H4 (cell line): Measurements from ENCODE around the gene SEC63. TPM values are rescaled to one million over a fixed set of nuclear protein-coding genes. Genes with fewer than 3 reads are reported as not detected.
"Not testable (repeated sequence)": the region's sequence is repeated elsewhere in the genome, so short reads cannot be mapped to it uniquely, and the experiment has no call there.

Source experiments
- DNase-seq: peaks from one replicate; pipeline ENCODE4 v3.0.0-alpha.2; 2015; ENCODE audit warnings: low spot score
- total RNA-seq: library from RNA; depleted of rRNA; stranded (reverse); fragments of >200 nt; shearing (Covaris generic); gene quantifications from 2 replicates; pipeline ENCODE4 v1.2.3, GENCODE V29; 2014

SEC63 gene
- total RNA-seq, 1 experiment from 2014 or later, result 6.6 TPM

GRCh38 chr6:107864226-107865127 lies 93.5 kb downstream of the SEC63 start:
- no peak for DNase-seq

DNA sequence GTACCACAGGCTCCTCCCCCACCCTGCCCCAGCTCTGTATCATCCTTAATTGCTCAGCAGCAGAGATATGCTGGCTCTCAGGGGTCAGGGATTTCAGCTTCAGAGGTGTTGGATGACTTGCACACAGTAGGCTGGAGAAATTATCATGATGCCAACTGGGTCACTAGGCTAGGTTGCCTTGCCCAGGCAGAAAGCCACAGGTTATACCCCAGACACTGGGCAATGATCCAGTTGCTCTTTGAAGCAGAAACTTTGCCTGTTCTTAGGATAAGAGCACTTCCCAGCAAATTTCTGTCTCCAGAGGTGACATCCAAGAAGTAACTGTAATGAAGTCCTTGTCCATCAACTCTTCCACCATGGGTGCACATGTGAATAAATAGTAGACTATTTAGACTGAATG lies 95.6 kb downstream of the SEC63 start:
- DNase-seq, result no peak

- DNase-seq, result not testable (repeated sequence)
Measured at GRCh38 chr6:107860963-107861362, 97.0 kb downstream of the SEC63 start.

DNA sequence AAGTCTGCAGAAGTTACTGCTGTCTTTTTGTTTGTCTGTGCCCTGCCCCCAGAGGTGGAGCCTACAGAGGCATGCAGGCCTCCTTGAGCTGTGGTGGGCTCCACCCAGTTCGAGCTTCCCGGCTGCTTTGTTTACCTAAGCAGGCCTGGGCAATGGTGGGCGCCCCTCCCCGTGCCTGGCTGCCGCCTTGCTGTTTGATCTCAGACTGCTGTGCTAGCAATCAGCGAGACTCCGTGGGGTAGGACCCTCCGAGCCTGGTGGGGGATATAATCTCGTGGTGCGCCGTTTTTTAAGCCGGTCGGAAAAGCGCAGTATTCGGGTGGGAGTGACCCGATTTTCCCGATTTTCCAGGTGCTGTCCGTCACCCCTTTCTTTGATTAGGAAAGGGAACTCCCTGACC lies 97.9 kb downstream of the SEC63 start:
- DNase-seq, result not testable (repeated sequence)

GRCh38 chr6:107853230-107853629 lies 104.8 kb downstream of the SEC63 start:
- DNase-seq, result no peak

DNA sequence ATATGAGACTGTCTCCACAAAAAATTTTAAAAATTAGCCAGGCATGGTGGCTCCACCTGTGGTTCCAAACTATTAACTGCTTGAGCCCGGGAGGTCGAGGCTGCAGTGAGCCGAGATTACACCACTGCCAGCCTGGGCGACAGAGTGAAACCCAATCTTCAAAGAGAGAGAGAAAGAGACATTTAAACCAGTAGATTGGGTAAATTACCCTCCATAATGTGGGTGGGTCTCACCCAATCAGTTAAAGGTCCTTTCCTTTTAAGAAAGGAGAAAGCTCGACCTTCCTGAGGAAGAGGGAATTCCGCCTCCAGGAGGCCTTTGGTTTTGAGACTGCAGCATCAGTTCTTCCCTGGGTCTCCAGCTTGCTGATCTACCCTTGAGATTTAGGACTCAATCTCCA lies 108.7 kb downstream of the SEC63 start:
- DNase-seq, result no peak

DNA sequence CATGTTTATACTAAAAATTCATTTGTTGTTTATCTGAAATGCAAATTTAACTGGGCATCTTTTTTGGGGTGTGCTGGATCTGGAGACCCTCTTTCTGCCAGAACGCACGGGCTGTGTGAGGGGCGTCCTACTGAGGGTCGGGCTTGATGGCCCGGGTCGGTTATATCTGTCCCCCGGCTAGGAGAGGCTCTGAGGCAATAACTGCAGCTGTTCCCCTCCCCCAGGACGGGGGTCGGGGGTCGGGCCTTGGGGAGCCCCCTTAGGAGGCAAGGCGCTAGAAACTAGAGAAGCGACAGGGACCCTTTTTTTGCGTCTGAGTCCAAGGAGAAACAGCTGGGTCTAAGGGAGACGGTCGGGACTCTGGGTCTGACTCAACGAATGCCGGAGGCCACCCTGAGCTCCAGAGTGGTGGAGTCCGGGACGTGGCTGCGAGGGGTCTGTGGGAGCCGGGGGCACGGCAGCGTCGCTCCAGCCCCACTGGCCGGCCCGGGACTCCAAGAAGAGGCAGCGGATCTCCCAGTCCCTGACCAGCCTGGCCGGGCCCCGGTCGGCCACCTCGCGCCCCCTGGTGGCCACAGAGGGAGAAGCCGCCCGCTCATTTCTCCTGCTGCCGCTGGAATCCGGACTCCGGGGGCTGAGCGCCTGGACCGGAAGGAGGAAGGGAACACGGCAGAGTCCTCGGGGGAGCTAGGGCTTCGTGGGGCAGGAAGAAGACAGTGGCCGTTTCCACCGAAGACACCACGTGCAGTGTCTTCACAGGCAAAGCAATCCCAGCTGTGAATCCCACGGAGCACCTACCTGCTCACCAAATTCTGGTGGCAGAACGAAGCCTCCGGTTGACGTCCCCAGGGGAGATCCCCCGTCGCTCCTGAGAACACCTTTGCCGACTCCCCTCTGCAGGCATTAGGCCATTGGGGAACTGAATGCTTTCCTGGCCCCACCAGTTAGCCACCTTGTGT lies 109.9 kb downstream of the SEC63 start:
- peak; percentile 34 for DNase-seq

- no peak for DNase-seq
Measured at GRCh38 chr6:107846262-107846795, 111.7 kb downstream of the SEC63 start.

- DNase-seq, result no peak
Measured at GRCh38 chr6:107845777-107846176, 112.2 kb downstream of the SEC63 start.

GRCh38 chr6:107843400-107843799 lies 114.6 kb downstream of the SEC63 start:
- DNase-seq, result no peak

DNA sequence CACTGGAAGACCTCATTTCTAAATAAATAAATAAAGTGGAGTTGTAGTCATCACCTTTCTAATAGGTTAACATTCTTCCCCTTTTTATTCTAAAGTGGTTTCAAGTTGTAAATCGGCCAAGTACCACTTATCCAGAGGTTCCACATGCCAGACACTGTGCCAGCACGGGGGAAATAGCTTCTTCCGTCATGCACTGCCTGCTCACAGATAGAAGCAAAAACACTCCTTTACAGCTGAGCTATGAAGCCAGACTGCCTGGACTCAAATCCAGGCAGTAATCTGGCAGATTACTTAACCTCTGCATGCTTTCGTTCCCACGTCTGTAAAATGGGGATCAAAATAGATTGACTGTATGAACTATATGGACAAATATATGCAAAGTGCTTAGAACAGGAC lies 116.7 kb downstream of the SEC63 start:
- no peak for DNase-seq

DNA sequence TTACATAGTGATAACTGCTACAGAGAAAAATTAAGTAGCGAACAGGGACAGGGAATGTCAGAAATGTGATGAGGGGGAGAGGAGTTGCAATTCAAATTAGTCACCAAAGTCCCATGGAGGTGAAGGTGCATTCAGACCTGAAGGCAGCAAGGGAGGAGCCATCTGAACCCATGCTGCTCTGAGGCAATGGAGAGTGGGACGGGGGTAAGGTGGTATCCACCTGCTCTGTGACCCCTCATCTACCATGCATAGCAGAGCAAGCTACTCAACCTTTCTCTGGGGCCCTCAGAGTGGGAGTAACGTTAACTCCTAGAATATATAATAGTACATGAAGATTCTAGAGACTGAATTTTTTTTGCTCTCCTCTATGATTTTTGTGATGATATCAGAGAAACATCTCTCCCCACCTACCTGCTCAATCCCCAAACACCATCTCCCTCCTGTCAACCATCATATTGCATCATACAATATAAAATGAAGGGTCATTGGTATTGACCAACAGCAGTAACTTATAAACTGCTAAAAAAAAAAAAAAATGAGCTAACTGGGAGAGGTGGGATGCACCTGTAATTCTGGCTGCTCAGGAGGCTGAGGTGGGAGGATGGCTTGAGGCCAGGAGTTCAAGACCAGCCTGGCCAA lies 117.3 kb downstream of the SEC63 start:
- no peak for DNase-seq

- DNase-seq, result no peak
Measured at GRCh38 chr6:107833136-107833535, 124.9 kb downstream of the SEC63 start.

GRCh38 chr6:107832151-107833056 lies 125.6 kb downstream of the SEC63 start:
- no peak for DNase-seq

GRCh38 chr6:107830060-107830459 lies 127.9 kb downstream of the SEC63 start:
- DNase-seq, result no peak

DNA sequence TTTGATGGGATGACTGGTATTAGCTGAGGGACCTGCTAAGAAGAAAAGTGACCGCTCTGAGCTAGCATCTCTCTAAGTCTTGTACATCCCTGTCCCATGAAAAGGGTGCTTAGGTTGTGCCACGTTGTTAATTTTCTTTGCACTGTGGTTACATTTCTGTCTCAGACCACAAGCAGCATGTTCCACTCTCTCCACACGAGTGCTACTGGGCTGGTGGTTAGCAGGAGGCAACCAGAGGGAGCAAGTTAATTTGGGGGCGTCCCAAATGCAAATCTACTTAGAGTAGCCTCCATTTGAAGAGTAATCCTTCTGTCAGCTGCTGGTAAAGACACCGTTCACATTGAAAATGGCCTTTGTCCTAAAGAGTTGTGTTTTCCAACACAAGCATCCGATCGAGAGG lies 130.5 kb downstream of the SEC63 start:
- no peak for DNase-seq

DNA sequence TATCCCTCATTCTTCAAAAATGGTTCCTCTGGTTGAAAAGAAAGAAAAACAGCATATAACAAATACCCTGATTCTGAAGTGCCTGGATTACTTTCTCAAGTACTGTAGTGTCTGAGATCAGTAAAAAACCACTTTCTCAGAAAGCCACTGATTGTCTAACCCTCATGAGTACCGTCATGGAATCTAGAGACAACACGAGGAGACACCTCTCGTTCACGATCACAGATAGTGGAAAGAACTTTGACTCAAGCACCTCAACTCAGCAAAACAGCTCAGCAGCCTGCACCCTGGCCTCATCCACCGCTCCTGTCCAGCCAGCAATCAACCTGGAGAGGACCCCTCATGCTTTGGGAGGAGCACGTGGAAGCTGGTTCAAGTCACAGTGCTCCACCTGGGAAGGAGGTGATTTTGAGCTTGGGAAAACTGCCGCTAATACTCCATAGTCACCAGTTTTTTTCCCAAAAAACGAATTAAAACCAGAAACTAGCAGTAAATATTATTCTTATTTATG lies 134.9 kb downstream of the SEC63 start:
- DNase-seq, result no peak

DNA sequence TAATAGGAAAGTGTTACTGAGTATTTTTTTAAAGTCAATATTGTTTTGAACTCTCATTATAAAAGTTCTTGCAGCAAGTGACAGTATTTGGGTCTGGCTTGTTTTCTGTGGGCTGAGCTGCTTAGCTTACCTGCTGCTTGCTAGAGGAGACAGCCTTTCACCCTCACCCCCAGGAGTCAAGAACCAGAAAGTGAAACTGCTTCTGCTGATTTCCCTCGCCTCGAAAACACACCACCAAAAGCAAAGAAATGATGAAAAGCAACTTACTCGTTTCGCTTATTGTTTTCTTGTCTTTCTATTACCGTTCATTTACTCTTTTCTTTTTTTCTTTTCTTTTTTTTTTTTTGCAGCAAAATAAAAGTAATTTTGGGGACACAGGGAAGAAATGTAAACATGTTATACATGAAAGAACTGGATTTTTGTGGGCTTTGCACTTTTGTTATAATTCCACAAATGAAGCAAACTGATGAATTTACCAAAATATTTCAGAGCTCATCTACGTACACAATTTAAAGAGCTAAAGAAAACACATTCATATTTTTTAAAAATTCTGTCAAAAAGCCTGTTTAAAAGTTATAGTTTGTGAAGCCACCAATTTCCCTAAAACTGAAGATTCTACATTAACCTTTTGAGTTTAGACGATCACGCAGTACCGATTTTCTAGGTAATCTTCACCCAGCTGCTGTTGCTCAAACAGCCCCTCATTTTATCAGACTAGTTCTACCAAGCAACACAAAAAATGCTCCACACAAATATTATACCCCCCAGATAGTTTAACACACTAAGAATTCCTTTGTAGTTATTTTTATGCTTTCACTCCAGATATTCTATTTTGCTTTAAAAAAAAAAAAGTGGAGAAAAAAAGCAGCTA lies 135.6 kb downstream of the SEC63 start:
- peak; percentile 20 for DNase-seq

- no peak for DNase-seq
Measured at GRCh38 chr6:107821591-107821990, 136.4 kb downstream of the SEC63 start.
